Mucosa of rectum (tissue), 2 donors: Measurements from ENCODE around the gene RUSC2.
"Not testable (repeated sequence)": the region's sequence is repeated elsewhere in the genome, so short reads cannot be mapped to it uniquely, and the experiment has no call there.

ENCODE experiments used
- H3K27ac ChIP-seq, 2 donors: one replicate each; pipeline ENCODE4 v1.7.0; 2013; ENCODE audit warnings: inconsistent platforms in 2 of 2, low read depth in 2 of 2, low read length in 2 of 2
- H3K27me3 ChIP-seq, 2 donors: one replicate each; pipeline ENCODE4 v1.7.0; 2013; ENCODE audit warnings: low read length in 2 of 2; ENCODE audit not compliant: control insufficient read depth in 2 of 2, insufficient read depth in 2 of 2
- H3K36me3 ChIP-seq, 2 donors: one replicate each; pipeline ENCODE4 v1.7.0; 2013; ENCODE audit warnings: low read length in 2 of 2; ENCODE audit not compliant: control insufficient read depth in 2 of 2, insufficient read depth in 2 of 2
- H3K4me1 ChIP-seq, 2 donors: one replicate each; pipeline ENCODE4 v1.7.0; 2013; ENCODE audit warnings: low read length in 2 of 2, mild to moderate bottlenecking in 1 of 2; ENCODE audit not compliant: control insufficient read depth in 2 of 2, insufficient read depth in 2 of 2
- H3K4me3 ChIP-seq, 2 donors: one replicate each; pipeline ENCODE4 v1.7.0; 2013; ENCODE audit warnings: low read length in 2 of 2
- H3K9ac ChIP-seq, 2 donors: one replicate each; pipeline ENCODE4 v1.7.0; 2013; ENCODE audit warnings: low read length in 2 of 2, low read depth in 1 of 2, mild to moderate bottlenecking in 1 of 2
- H3K9me3 ChIP-seq, 2 donors: one replicate each; pipeline ENCODE4 v1.7.0; 2013; ENCODE audit warnings: low read length in 2 of 2; ENCODE audit not compliant: control insufficient read depth in 2 of 2
- donor health status: healthy.
- donor health status: Normal muscosa, but diverticular disease.

The RUSC2 gene

GRCh38 chr9:35490910-35491465 lies 1.1 kb downstream of the RUSC2 start:
- Histone ChIP-seq H3K27me3 (no peaks in the 10 kb centered on the region), H3K4me3 (peak overlapping the region; percentile 73 to 80), H3K9me3 (no peaks in the 10 kb centered on the region), H3K4me1 (peaks cover 0 to 2% of the 10 kb centered on the region in 2 donors), H3K9ac (peak overlapping the region; percentile 75 to 78), H3K27ac (peak overlapping the region; percentile 75 to 79), H3K36me3 (no peaks in the 10 kb centered on the region)

GRCh38 chr9:35493119-35493518 lies 3.2 kb downstream of the RUSC2 start:
- not testable (repeated sequence) for H3K36me3 ChIP-seq, H3K9ac ChIP-seq, H3K27me3 ChIP-seq, H3K9me3 ChIP-seq, H3K4me1 ChIP-seq, H3K27ac ChIP-seq, H3K4me3 ChIP-seq

DNA sequence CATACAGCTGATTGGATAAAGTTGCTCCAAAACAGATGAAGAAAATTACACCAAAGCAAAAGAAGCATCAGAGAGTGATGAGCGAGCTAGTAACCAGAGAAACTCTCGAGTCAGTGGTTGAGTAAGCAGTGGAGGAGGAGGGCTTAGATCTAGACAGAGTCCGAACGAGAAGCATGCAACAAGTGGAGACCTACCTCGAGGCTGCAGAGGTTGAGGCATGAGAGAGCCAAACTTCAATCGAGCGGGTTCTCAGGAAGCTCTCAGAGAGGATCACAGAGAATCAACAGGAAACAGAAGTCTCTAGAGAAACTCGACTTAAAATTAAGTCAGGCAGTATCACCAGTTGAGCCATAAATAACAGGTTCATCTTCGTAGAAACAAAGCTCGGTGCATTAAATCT lies 6.1 kb downstream of the RUSC2 start:
- Histone ChIP-seq H3K4me3 (no peak overlapping the region), H3K36me3 (no peaks in the 10 kb centered on the region), H3K4me1 (no peaks in the 10 kb centered on the region), H3K27me3 (no peaks in the 10 kb centered on the region), H3K9me3 (no peaks in the 10 kb centered on the region), H3K9ac (no peak overlapping the region), H3K27ac (no peak overlapping the region)

- not testable (repeated sequence) for H3K27me3 ChIP-seq, H3K27ac ChIP-seq, H3K9ac ChIP-seq, H3K4me3 ChIP-seq, H3K4me1 ChIP-seq, H3K36me3 ChIP-seq, H3K9me3 ChIP-seq
Measured at GRCh38 chr9:35498245-35498644, 8.3 kb downstream of the RUSC2 start.

- Histone ChIP-seq H3K9ac (no peak overlapping the region), H3K36me3 (no peaks in the 10 kb centered on the region), H3K9me3 (no peaks in the 10 kb centered on the region), H3K27me3 (no peaks in the 10 kb centered on the region), H3K4me1 (no peaks in the 10 kb centered on the region), H3K27ac (no peak overlapping the region), H3K4me3 (no peak overlapping the region)
Measured at GRCh38 chr9:35499029-35499700, 9.3 kb downstream of the RUSC2 start.

GRCh38 chr9:35499701-35500030 lies 9.8 kb downstream of the RUSC2 start:
- H3K9ac ChIP-seq = no peak overlapping the region
- H3K4me1 ChIP-seq = no peaks in the 10 kb centered on the region
- H3K9me3 ChIP-seq = no peaks in the 10 kb centered on the region
- H3K4me3 ChIP-seq = no peak overlapping the region
- no peaks in the 10 kb centered on the region for H3K36me3 ChIP-seq
- H3K27me3 ChIP-seq = no peaks in the 10 kb centered on the region
- no peak overlapping the region for H3K27ac ChIP-seq

- H3K4me1 ChIP-seq = no peaks in the 10 kb centered on the region
- H3K27me3 ChIP-seq = no peaks in the 10 kb centered on the region
- no peak overlapping the region for H3K4me3 ChIP-seq
- no peak overlapping the region for H3K9ac ChIP-seq
- H3K9me3 ChIP-seq = no peaks in the 10 kb centered on the region
- no peaks in the 10 kb centered on the region for H3K36me3 ChIP-seq
- no peak overlapping the region for H3K27ac ChIP-seq
Measured at GRCh38 chr9:35500130-35500748, 10.3 kb downstream of the RUSC2 start.

DNA sequence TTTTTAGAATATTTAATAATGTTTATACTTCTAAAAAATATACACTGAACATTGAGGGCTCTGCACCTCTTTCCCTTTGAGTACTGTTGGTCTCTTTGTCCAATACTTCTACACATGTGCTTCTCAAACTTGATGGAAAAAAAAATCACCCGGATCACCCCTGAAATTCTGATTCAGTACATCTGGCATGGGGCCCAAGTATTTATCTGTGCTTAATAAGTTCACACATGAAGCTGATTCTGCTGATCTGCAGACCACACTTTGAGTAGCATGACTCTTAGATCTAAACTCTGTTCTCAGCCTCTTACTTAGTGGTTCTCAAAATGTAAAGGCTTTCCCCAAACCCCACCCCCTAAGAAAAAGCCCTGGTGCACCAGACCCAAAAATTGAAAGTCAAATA lies 12.0 kb downstream of the RUSC2 start:
- H3K9me3 ChIP-seq = no peaks in the 10 kb centered on the region
- no peak overlapping the region for H3K4me3 ChIP-seq
- no peaks in the 10 kb centered on the region for H3K4me1 ChIP-seq
- no peaks in the 10 kb centered on the region for H3K27me3 ChIP-seq
- H3K9ac ChIP-seq = no peak overlapping the region
- no peak overlapping the region for H3K27ac ChIP-seq
- no peaks in the 10 kb centered on the region for H3K36me3 ChIP-seq

GRCh38 chr9:35506359-35506758 lies 16.4 kb downstream of the RUSC2 start:
- H3K4me1 ChIP-seq = peaks cover 0 to 14% of the 10 kb centered on the region in 2 donors
- no peak overlapping the region for H3K9ac ChIP-seq
- no peaks in the 10 kb centered on the region for H3K27me3 ChIP-seq
- no peak overlapping the region for H3K4me3 ChIP-seq
- H3K9me3 ChIP-seq = no peaks in the 10 kb centered on the region
- H3K36me3 ChIP-seq = no peaks in the 10 kb centered on the region
- no peak overlapping the region for H3K27ac ChIP-seq

DNA sequence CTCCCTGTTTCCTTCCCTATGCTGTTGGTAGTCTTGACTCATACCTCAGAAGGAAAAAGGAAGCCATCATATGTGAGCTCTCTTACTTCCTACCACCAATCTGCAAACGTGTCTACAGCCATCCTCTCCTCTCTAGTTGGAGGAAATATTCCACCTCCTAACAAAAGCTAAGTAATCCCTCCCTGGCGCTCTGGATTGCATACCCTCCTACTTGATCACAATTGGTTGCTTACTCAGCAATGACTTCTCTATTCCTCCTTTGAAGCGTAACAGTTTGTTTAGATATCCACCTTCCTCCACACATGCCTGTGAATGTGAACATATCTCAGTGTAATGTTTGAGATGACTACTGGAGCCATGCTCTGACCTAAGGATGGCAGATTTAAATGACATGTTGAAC lies 18.2 kb downstream of the RUSC2 start:
- H3K27ac ChIP-seq = no peak overlapping the region
- no peaks in the 10 kb centered on the region for H3K27me3 ChIP-seq
- H3K4me3 ChIP-seq = no peak overlapping the region
- H3K9ac ChIP-seq = no peak overlapping the region
- peaks cover 0 to 18% of the 10 kb centered on the region in 2 donors for H3K4me1 ChIP-seq
- H3K9me3 ChIP-seq = no peaks in the 10 kb centered on the region
- no peaks in the 10 kb centered on the region for H3K36me3 ChIP-seq
